GM12878 (cell line): ENCODE data around the gene NIPSNAP3A. TPM values are rescaled to one million over a fixed set of nuclear protein-coding genes. Genes with fewer than 3 reads are reported as not detected.
A peak's percentile ranks its signal among the peaks of the same experiment; 100 is the strongest.

Source experiments
- ATAC-seq: fragments of 200-7000 bp; cut with Tn5 transposase; 3 replicates; pipeline ENCODE4 v1.9.1; 2020; ENCODE audit warnings: mild to moderate bottlenecking, moderate library complexity
- BruUV-seq: library from RNA; stranded (reverse); fragments of 400-500 nt; replicated peaks from 2 replicates; lab custom pipeline; 2021; lab: Mats Ljungman, UMichigan
- CTCF ChIA-PET: fragments of 300-600 bp; sonication (Branson Sonifier 250); formaldehyde crosslinking; extraction: SDS; loops from one replicate; lab custom pipeline; 2021; ENCODE audit warnings: inconsistent platforms; lab: Yijun Ruan, JAX
- POLR2A ChIA-PET: fragments of 350-600 bp; formaldehyde crosslinking; extraction: SDS; loops from one replicate; lab custom pipeline; 2021; ENCODE audit warnings: inconsistent platforms; lab: Charles Lee
- RAD21 ChIA-PET: fragments of 300-600 bp; sonication (Branson Sonifier 250); formaldehyde crosslinking; loops from one replicate; lab custom pipeline; 2023; ENCODE audit warnings: antibody characterized with exemption; ENCODE audit not compliant: unreplicated experiment; lab: Charles Lee
- SMC1A ChIA-PET: fragments of 300-600 bp; sonication (Branson Sonifier 250); formaldehyde crosslinking; loops from one replicate; lab custom pipeline; 2023; ENCODE audit not compliant: unreplicated experiment, uncharacterized antibody; lab: Charles Lee
- DNase-seq: peaks from one replicate; pipeline ENCODE4 v3.0.0-alpha.2; 2011; ENCODE audit warnings: low read depth, low spot score
- FAIRE-seq: peaks from 3 replicates; lab custom pipeline; 2011; peaks lifted over from hg19 to GRCh38; lab: Jason Lieb, UNC
- H2AFZ ChIP-seq: 2 replicates; pipeline ENCODE4 v1.6.0; 2011; ENCODE audit warnings: low read depth, low read length, control low read depth; ENCODE audit not compliant: control insufficient read depth
- H3K27ac ChIP-seq: 2 replicates; pipeline ENCODE4 v1.5.1; 2011; ENCODE audit warnings: control low read depth; ENCODE audit not compliant: control insufficient read depth, insufficient read depth
- H3K27me3 ChIP-seq, 2 experiments: replicated peaks in 1 of 2; 2 replicates each; pipeline versions ENCODE4 v1.6.0 to v1.6.1; 2011; ENCODE audit warnings: low read length in 1 of 2; ENCODE audit not compliant: control insufficient read depth in 2 of 2, insufficient read depth in 2 of 2
- H3K36me3 ChIP-seq, 2 experiments: 2 replicates each; pipeline ENCODE4 v1.5.1; 2011; ENCODE audit warnings: low read length in 1 of 2; ENCODE audit not compliant: control insufficient read depth in 2 of 2, insufficient read depth in 2 of 2
- H3K4me1 ChIP-seq: 2 replicates; pipeline ENCODE4 v1.6.1; 2011; ENCODE audit warnings: mild to moderate bottlenecking, low read length, moderate library complexity, mixed read lengths; ENCODE audit not compliant: control insufficient read depth, insufficient read depth
- H3K4me2 ChIP-seq: 2 replicates; pipeline ENCODE4 v1.6.0; 2011; ENCODE audit warnings: control low read depth; ENCODE audit not compliant: control insufficient read depth, insufficient read depth
- H3K4me3 ChIP-seq: fragments of 200-600 bp; sonication (generic); 2 replicates; pipeline ENCODE4 v1.5.1; 2016
- H3K79me2 ChIP-seq: 2 replicates; pipeline ENCODE4 v1.6.0; 2011; ENCODE audit warnings: low read length; ENCODE audit not compliant: control insufficient read depth, insufficient read depth
- H3K9ac ChIP-seq: 2 replicates; pipeline ENCODE4 v1.8.0; 2011; ENCODE audit warnings: low read length, control low read depth, mixed read lengths; ENCODE audit not compliant: control insufficient read depth, insufficient read depth
- H3K9me3 ChIP-seq: replicated peaks from 3 replicates; pipeline ENCODE4 v1.5.1; 2011; ENCODE audit warnings: mild to moderate bottlenecking, low read length; ENCODE audit not compliant: control insufficient read depth, insufficient read depth
- H4K20me1 ChIP-seq: 2 replicates; pipeline ENCODE4 v1.6.0; 2011; ENCODE audit not compliant: control insufficient read depth, insufficient read depth
- BHLHE40 ChIP-seq, 2 experiments: fragments of 450-650 bp in 1 of 2; IDR thresholded peaks; 2 replicates each; pipeline ENCODE4 v1.6.1; 2011 to 2017; ENCODE audit warnings: low read depth in 2 of 2, borderline replicate concordance in 1 of 2, improper control_type of control experiment in 1 of 2, low read length in 1 of 2, mild to moderate bottlenecking in 1 of 2
- CHD2 ChIP-seq: IDR thresholded peaks from 2 replicates; pipeline ENCODE4 v1.6.1; 2011; ENCODE audit warnings: low read depth, low read length, improper control_type of control experiment, borderline replicate concordance
- E4F1 ChIP-seq: fragments of 450-650 bp; IDR thresholded peaks from 2 replicates; pipeline ENCODE4 v1.6.1; 2018; ENCODE audit warnings: borderline replicate concordance, mild to moderate bottlenecking; ENCODE audit not compliant: partially characterized antibody
- MEF2B ChIP-seq: fragments of 450-650 bp; IDR thresholded peaks from 2 replicates; pipeline ENCODE4 v1.6.1; 2018; ENCODE audit warnings: mild to moderate bottlenecking, moderate library complexity; ENCODE audit not compliant: partially characterized antibody, poor library complexity, severe bottlenecking
- MTA2 ChIP-seq: fragments of 450-650 bp; IDR thresholded peaks from 2 replicates; pipeline ENCODE4 v1.6.1; 2016; ENCODE audit warnings: low read depth, mild to moderate bottlenecking, moderate library complexity
- PAX5 ChIP-seq: IDR thresholded peaks from 2 replicates; pipeline ENCODE4 v1.6.1; 2011; ENCODE audit warnings: low read depth, low read length, borderline replicate concordance
- POU2F2 ChIP-seq: IDR thresholded peaks from 3 replicates; pipeline ENCODE4 v1.6.1; 2011; ENCODE audit warnings: low read depth, mild to moderate bottlenecking, low read length, borderline replicate concordance
- RFX5 ChIP-seq: IDR thresholded peaks from 2 replicates; pipeline ENCODE4 v1.6.1; 2011; ENCODE audit warnings: low read depth, low read length, improper control_type of control experiment
- SREBF2 ChIP-seq: IDR thresholded peaks from 2 replicates; pipeline ENCODE4 v1.6.1; 2012; ENCODE audit warnings: mild to moderate bottlenecking, low read length
- ZNF274 ChIP-seq: IDR thresholded peaks from one replicate; pipeline ENCODE4 v1.8.0; 2011; ENCODE audit not compliant: insufficient read length, insufficient read depth
- ZNF622 ChIP-seq: fragments of 450-650 bp; IDR thresholded peaks from 2 replicates; pipeline ENCODE4 v1.6.1; 2017; ENCODE audit warnings: mild to moderate bottlenecking, inconsistent platforms
- WGBS: methylation state at CpG from one replicate; pipeline ENCODE4 v1.1.6; 2016; ENCODE audit warnings: low lambda C conversion rate; ENCODE audit not compliant: insufficient replicate concordance, insufficient coverage; ENCODE audit errors: missing lambda C conversion rate; 5-methylcytosine and 5-hydroxymethylcytosine counted together
- in situ Hi-C: fragments of 300-500 bp; cut with MboI; formaldehyde crosslinking; loops from 9 replicates; pipeline ENCODE4 v1.14.3; 2018; ENCODE audit warnings: mixed read lengths
- intact Hi-C: fragments of 100-400 bp; cut with micrococcal nuclease; formaldehyde crosslinking; loops from one replicate; pipeline ENCODE4 v1.14.2; 2022; ENCODE audit not compliant: unreplicated experiment
- polyA plus RNA-seq, 11 experiments: library from polyadenylated mRNA; depleted of rRNA in 4 of 11; unstranded in 6 of 11; stranded (reverse) in 5 of 11; fragments of >200 nt; fragmentation: Nextera tagmentation in 4 of 11; fragmentation: Illumina TruSeq in 1 of 11; extraction: Ambion mirVana in 4 of 11; extraction: Trizol in 1 of 11; gene quantifications; 1 replicate in 1 of 11; 2 replicates in 10 of 11; pipeline versions ENCODE4 v1.2.1 to v1.2.3, GENCODE V29; 2011 to 2016; ENCODE audit warnings: inconsistent platforms in 2 of 11, missing spikeins in 2 of 11, low read depth in 1 of 11
- total RNA-seq, 4 experiments: library from RNA; depleted of rRNA in 3 of 4; stranded (reverse); fragments of >200 nt in 3 of 4; fragmentation: Illumina TruSeq in 1 of 4; extraction: Trizol in 1 of 4; gene quantifications; 2 replicates each; pipeline versions ENCODE4 v1.2.1 to v1.2.3, GENCODE V29; 2013 to 2021

NIPSNAP3A gene
- total and polyA plus RNA-seq, 10 of the 15 experiments (the other 5 are each of a cell fraction or from before 2014, with no cell fraction given): 19.1 to 87.2 (median 34.0) TPM

- no peak for DNase-seq
- intact Hi-C loops: no loop called here
- FAIRE-seq: peak; percentile 44
- TF ChIP-seq MTA2 (no peak), MEF2B (peak; percentile 55), CHD2 (no peak), PAX5 (no peak), SREBF2 (no peak), ZNF622 (no peak)
- Histone ChIP-seq H3K9me3 (no peaks in the 10 kb centered on the region), H4K20me1 (no peaks in the 10 kb centered on the region), H3K27me3 (no peaks in the 10 kb centered on the region), H3K27ac (no peak overlapping the region), H3K79me2 (no peaks in the 10 kb centered on the region), H3K4me3 (no peak overlapping the region), H3K4me1 (no peaks in the 10 kb centered on the region), H3K4me2 (no peak overlapping the region), H3K9ac (no peak overlapping the region), H2AFZ (no peak overlapping the region), H3K36me3 (no peaks in the 10 kb centered on the region; a peak in 1 of 4 replicates)
- in situ Hi-C loops: no loop called here
- ChIA-PET SMC1A (interaction anchor here (0.6 to 2.3 kb wide), 5 partner anchors 10 to 516 kb away, joined by 3 to 10 read pairs (median 6); partner anchors contain the start of gene NIPSNAP3A), RAD21 (interaction anchor here (0.6 to 1.1 kb wide), 4 partner anchors 12 to 105 kb away, joined by 3 to 7 read pairs (median 4); partner anchors contain the start of gene NIPSNAP3A), CTCF (interaction anchor here (0.6 to 2.1 kb wide), 4 partner anchors 10 to 203 kb away, joined by 3 to 4 read pairs (median 3); partner anchors contain the start of gene NIPSNAP3A), POLR2A (interaction anchor here (0.6 to 1.2 kb wide), 4 partner anchors 14 to 650 kb away, joined by 3 to 10 read pairs (median 7); no protein-coding TSS in a partner anchor)
- WGBS: 1% methylated on average over 3 of the region's 3 CpGs
- peak; percentile 14; the same call in 1 of the 3 replicates for ATAC-seq
- no TSS peak for BruUV-seq
Measured at GRCh38 chr9:104758974-104759373, 11.5 kb downstream of the NIPSNAP3A start.

DNA sequence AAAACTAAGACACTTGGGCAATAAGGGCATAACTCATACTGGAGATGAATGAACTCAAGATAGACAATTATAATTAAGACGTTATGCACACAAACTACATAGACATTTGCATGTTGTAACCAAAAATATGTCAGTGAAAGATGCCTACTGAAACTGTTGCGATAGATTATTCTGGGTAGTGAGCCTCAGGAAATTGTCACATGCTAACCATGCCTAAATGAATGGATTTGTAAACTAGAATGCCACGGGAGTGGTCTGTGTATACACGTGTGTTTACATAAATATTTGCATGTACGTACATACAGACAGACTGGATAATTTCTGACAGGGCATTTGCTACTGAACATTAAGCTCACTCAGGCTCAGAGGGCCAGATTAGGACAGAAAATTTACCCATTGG is 17.7 kb downstream of the NIPSNAP3A start:
- H3K27me3 ChIP-seq: no peaks in the 10 kb centered on the region
- POLR2A ChIA-PET: interaction anchor here (0.9 to 1.6 kb wide), 2 partner anchors 9 to 17 kb away, joined by 5 to 10 read pairs; partner anchors contain the start of gene NIPSNAP3A
- no peaks in the 10 kb centered on the region for H3K36me3 ChIP-seq
- peak; percentile 63 for ATAC-seq
- intact Hi-C loops: loop anchor here (2.0 kb wide), 1 partner anchor 16 kb away; no protein-coding TSS in a partner anchor
- no peak for FAIRE-seq
- peak overlapping the region; percentile 82 for H3K4me3 ChIP-seq
- in situ Hi-C loops: no loop called here
- RAD21 ChIA-PET: interaction anchor here (1.0 to 4.9 kb wide), 3 partner anchors 10 to 17 kb away, joined by 3 to 28 read pairs (median 14); partner anchors contain the start of gene NIPSNAP3A
- BruUV-seq: TSS peak; percentile 55
- CTCF ChIA-PET: interaction anchor here (0.8 to 4.7 kb wide), 5 partner anchors 9 to 98 kb away, joined by 3 to 35 read pairs (median 3); partner anchors contain the start of gene NIPSNAP3A
- peaks cover 12% of the 10 kb centered on the region for H3K4me1 ChIP-seq
- no peak for DNase-seq
- no peak overlapping the region for H3K9ac ChIP-seq
- 4% methylated on average over 5 of the region's 5 CpGs for WGBS
- TF ChIP-seq ZNF274 (no peak), BHLHE40 (IDR thresholded peaks at IDR 0.05; ENCODE audit: borderline replicate concordance in 1 of 2, low read depth in 2 of 2, low read length in 1 of 2) (peak; percentile 60 to 81; a peak in 3 of 4 replicates), POU2F2 (0 out of 3 replicates have a peak, but pooled peaks have one; percentile 60), E4F1 (no peak), RFX5 (0 out of 2 replicates have a peak, but pooled peaks have one; percentile 22)
- TF ChIP-seq, all 136 proteins: peak for 3
- SMC1A ChIA-PET: interaction anchor here (0.9 to 4.6 kb wide), 4 partner anchors 10 to 20 kb away, joined by 3 to 35 read pairs (median 10); partner anchors contain the start of gene NIPSNAP3A
- Histone ChIP-seq H3K9me3 (no peaks in the 10 kb centered on the region), H4K20me1 (no peaks in the 10 kb centered on the region), H3K79me2 (no peaks in the 10 kb centered on the region), H3K27ac (no peak overlapping the region), H3K4me2 (peak overlapping the region; percentile 96), H2AFZ (peak overlapping the region; percentile 63)
